Common myeloid progenitor, CD34-positive (primary cell): ENCODE results near the gene TSPYL4.
A peak's percentile ranks its signal among the peaks of the same experiment; 100 is the strongest.
"Not testable (repeated sequence)": the region's sequence is repeated elsewhere in the genome, so short reads cannot be mapped to it uniquely, and the experiment has no call there.

ENCODE experiments used
- CTCF ChIA-PET: fragments of 350-600 bp; sonication (Branson Sonifier 250); formaldehyde crosslinking; loops from one replicate; lab custom pipeline; 2021; ENCODE audit warnings: antibody characterized with exemption; lab: Charles Lee
- POLR2A ChIA-PET: fragments of 350-600 bp; sonication (Branson Sonifier 250); formaldehyde crosslinking; loops from one replicate; lab custom pipeline; 2021; ENCODE audit warnings: antibody characterized with exemption; lab: Charles Lee
- DNase-seq, 3 donors: peaks; one replicate each; pipeline versions ENCODE4 v3.0.0 to v3.0.0-alpha.2; 2013
- H3K27ac ChIP-seq, 2 experiments: 1 replicate in 1 of 2; 2 replicates in 1 of 2; pipeline ENCODE4 v1.7.0; 2013; ENCODE audit warnings: inconsistent platforms in 2 of 2, low read length in 2 of 2, mild to moderate bottlenecking in 2 of 2, low read depth in 1 of 2, moderate library complexity in 1 of 2; ENCODE audit not compliant: severe bottlenecking in 2 of 2, insufficient read depth in 1 of 2, poor library complexity in 1 of 2
- H3K27me3 ChIP-seq, 5 experiments: replicated peaks in 2 of 5; 1 replicate in 3 of 5; 2 replicates in 2 of 5; pipeline versions ENCODE4 v1.6.1 to v1.7.0; 2013; ENCODE audit warnings: low read length in 4 of 5, mild to moderate bottlenecking in 2 of 5, moderate library complexity in 2 of 5, inconsistent platforms in 1 of 5; ENCODE audit not compliant: insufficient read depth in 5 of 5, control insufficient read depth in 4 of 5
- H3K36me3 ChIP-seq, 4 experiments: 1 replicate in 2 of 4; 2 replicates in 2 of 4; pipeline versions ENCODE4 v1.6.1 to v1.7.0; 2013; ENCODE audit warnings: low read length in 3 of 4, control low read depth in 1 of 4, mild to moderate bottlenecking in 1 of 4; ENCODE audit not compliant: control insufficient read depth in 4 of 4, insufficient read depth in 4 of 4
- H3K4me1 ChIP-seq, 4 experiments: 1 replicate in 3 of 4; 2 replicates in 1 of 4; pipeline versions ENCODE4 v1.6.1 to v1.7.1; 2013; ENCODE audit warnings: low read length in 3 of 4, mild to moderate bottlenecking in 3 of 4, control low read depth in 1 of 4, inconsistent platforms in 1 of 4, moderate library complexity in 1 of 4; ENCODE audit not compliant: control insufficient read depth in 4 of 4, insufficient read depth in 4 of 4; ENCODE audit errors: control extremely low read depth in 1 of 4
- H3K4me3 ChIP-seq, 7 experiments: 1 replicate in 4 of 7; 2 replicates in 3 of 7; pipeline versions ENCODE4 v1.5.1 to v1.7.0; 2013; ENCODE audit warnings: mild to moderate bottlenecking in 7 of 7, low read length in 6 of 7, moderate library complexity in 6 of 7, inconsistent platforms in 2 of 7, low read depth in 2 of 7, control low read depth in 1 of 7; ENCODE audit not compliant: insufficient read depth in 4 of 7, control insufficient read depth in 1 of 7; ENCODE audit errors: extremely low read depth in 1 of 7
- H3K9me3 ChIP-seq, 5 experiments: 1 replicate in 4 of 5; 2 replicates in 1 of 5; pipeline versions ENCODE4 v1.6.1 to v1.7.1; 2013; ENCODE audit warnings: low read length in 4 of 5, mild to moderate bottlenecking in 2 of 5, inconsistent platforms in 1 of 5, low read depth in 1 of 5, moderate library complexity in 1 of 5; ENCODE audit not compliant: control insufficient read depth in 4 of 5, insufficient read depth in 2 of 5; ENCODE audit errors: control extremely low read depth in 1 of 5
- WGBS: methylation state at CpG from one replicate; pipeline ENCODE4 v1.1.5; 2013; ENCODE audit not compliant: insufficient coverage; 5-methylcytosine and 5-hydroxymethylcytosine counted together

The TSPYL4 gene

DNA sequence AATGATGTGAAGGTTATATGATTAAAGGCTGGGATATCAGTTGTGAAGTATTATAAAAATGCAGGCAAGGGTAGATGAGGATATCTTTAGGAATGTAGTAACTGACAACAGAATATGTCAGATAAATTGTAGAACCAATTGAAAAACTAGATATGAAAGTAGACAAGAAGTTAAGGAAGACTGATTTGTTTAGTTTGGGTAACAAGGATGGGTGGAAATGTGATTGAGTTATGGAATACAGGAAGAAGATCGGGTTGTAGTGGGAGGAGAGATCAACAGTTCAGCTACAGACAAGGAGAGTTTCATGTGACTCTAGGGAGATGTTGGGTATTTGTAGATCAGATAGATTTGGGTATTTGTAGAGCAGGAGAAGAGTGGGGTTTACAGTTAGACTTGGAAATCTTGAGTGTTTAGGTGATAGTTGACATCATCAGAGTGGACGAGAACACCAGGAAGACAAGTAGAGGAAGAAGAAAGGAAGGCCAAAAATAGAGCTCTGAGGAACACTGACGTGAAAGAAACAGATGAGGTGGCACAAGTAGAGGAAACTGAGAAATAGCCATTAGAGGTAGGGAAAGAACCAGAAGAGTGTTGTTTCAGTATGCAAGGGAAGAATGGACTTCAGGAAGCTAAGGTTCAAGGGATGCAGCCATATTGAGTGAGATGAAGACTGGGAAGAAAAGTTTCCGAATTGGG lies 38.0 kb upstream of the TSPYL4 start:
- WGBS: 65% methylated on average over 4 of the region's 4 CpGs
- no peaks in the 10 kb centered on the region for H3K9me3 ChIP-seq
- H3K36me3 ChIP-seq: no peaks in the 10 kb centered on the region
- no peaks in the 10 kb centered on the region for H3K27me3 ChIP-seq
- no peaks in the 10 kb centered on the region for H3K4me1 ChIP-seq
- no peak for DNase-seq
- no peak overlapping the region for H3K27ac ChIP-seq
- H3K4me3 ChIP-seq: no peak overlapping the region
- ChIA-PET CTCF (interaction anchor here (1.2 to 6.1 kb wide), 2 partner anchors 9 to 23 kb away, joined by 3 to 46 read pairs; no protein-coding TSS in a partner anchor), POLR2A (no interaction called here)

DNA sequence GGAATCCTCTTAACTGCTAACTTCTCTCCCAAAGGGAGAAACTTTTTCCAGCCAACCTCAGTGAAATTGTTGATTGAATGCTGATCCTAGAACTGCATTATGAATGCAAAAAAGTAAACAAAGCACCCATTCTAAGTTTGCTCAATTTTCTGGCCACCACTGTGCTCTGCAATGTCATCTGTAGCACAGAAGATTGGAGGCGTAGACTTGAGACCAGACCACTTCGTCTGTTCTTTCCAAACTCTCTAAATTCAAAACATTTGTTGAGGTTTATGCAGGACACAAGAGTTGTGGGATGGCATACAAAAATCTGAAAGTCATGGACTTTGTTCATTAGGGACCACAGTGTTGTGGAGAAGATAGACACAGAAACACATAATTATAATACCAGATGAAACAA lies 36.9 kb upstream of the TSPYL4 start:
- H3K27me3 ChIP-seq: no peaks in the 10 kb centered on the region
- H3K9me3 ChIP-seq: no peaks in the 10 kb centered on the region
- no peak overlapping the region for H3K27ac ChIP-seq
- ChIA-PET POLR2A (no interaction called here), CTCF (interaction anchor here (1.4 to 6.1 kb wide), 3 partner anchors 21 to 272 kb away, joined by 4 to 46 read pairs (median 4); no protein-coding TSS in a partner anchor)
- no peak for DNase-seq
- 100% methylated on average over 1 of the region's 2 CpGs for WGBS
- no peaks in the 10 kb centered on the region for H3K36me3 ChIP-seq
- H3K4me1 ChIP-seq: no peaks in the 10 kb centered on the region
- no peak overlapping the region for H3K4me3 ChIP-seq

GRCh38 chr6:116289876-116290275 lies 36.0 kb upstream of the TSPYL4 start:
- DNase-seq: no peak
- H3K4me1 ChIP-seq: no peaks in the 10 kb centered on the region
- H3K4me3 ChIP-seq: no peak overlapping the region
- H3K27me3 ChIP-seq: no peaks in the 10 kb centered on the region
- H3K9me3 ChIP-seq: no peaks in the 10 kb centered on the region
- WGBS: no CpG with 5 or more reads among the region's 2 CpGs
- ChIA-PET CTCF (interaction anchor here (0.9 to 6.1 kb wide), 8 partner anchors 10 to 273 kb away, joined by 3 to 46 read pairs (median 4); no protein-coding TSS in a partner anchor), POLR2A (no interaction called here)
- H3K27ac ChIP-seq: no peak overlapping the region
- no peaks in the 10 kb centered on the region for H3K36me3 ChIP-seq

- ChIA-PET CTCF (interaction anchor here (0.7 to 6.1 kb wide), 49 partner anchors 8 to 374 kb away, joined by 3 to 46 read pairs (median 4); partner anchors contain the start of genes CALHM6, RWDD1 and TSPYL1), POLR2A (no interaction called here)
- H3K4me1 ChIP-seq: peaks cover 0 to 5% (median 0%) of the 10 kb centered on the region in 4 experiments
- no peaks in the 10 kb centered on the region for H3K9me3 ChIP-seq
- H3K27ac ChIP-seq: no peak overlapping the region
- WGBS: no CpG with 5 or more reads among the region's 2 CpGs
- DNase-seq: peak; percentile 52 to 65 (median 59)
- no peaks in the 10 kb centered on the region for H3K27me3 ChIP-seq
- H3K4me3 ChIP-seq: no peak overlapping the region
- H3K36me3 ChIP-seq: no peaks in the 10 kb centered on the region
Measured at GRCh38 chr6:116287689-116288282, 33.9 kb upstream of the TSPYL4 start.

DNA sequence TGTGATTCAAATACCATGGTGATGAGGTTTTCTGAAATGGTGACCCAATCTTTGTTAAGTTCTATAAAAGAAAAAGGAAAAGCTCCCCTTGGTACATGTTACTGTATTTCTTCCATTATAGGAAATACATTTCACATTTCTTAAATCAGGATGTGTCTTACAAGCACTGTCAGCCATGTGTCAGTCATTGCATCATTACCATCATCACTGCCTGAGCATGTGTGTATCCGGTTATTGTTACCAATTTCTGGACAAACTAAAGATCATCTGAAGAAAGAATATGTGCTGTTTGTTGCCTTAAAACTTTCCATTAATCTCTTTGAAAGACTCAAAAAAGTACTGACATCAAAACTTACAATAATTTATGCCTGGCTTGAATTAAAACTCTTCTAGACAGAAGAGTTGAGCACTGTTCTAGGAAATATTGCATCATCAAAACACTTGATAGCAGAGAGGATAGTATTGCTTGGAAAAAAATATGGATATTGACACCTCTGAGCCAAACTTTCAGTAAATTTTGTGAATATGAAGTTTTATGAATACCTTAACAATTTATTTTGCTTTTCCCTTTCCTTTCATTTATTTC lies 33.0 kb upstream of the TSPYL4 start:
- H3K4me1 ChIP-seq: peaks cover 0 to 5% (median 0%) of the 10 kb centered on the region in 4 experiments
- POLR2A ChIA-PET: no interaction called here

DNA sequence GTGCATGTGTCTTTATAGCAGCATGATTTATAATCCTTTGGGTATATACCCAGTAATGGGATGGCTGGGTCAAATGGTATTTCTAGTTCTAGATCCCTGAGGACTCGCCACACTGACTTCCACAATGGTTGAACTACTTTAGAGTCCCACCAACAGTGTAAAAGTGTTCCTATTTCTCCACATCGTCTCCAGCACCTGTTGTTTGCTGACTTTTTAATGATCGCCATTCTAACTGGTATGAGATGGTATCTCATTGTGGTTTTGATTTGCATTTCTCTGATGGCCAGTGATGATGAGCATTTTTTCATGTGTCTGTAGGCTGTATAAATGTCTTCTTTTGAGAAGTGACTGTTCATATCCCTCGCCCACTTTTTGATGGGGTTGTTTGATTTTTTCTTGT lies 31.1 kb upstream of the TSPYL4 start:
- H3K27ac ChIP-seq, H3K36me3 ChIP-seq, POLR2A ChIA-PET, H3K9me3 ChIP-seq, H3K4me3 ChIP-seq, DNase-seq, H3K27me3 ChIP-seq: not testable (repeated sequence)
- CTCF ChIA-PET: interaction anchor here (2.3 kb wide), 1 partner anchor 16 kb away, joined by 7 read pairs; no protein-coding TSS in a partner anchor
- WGBS: no CpG with 5 or more reads among the region's 4 CpGs
- peaks cover 9 to 21% (median 11%) of the 10 kb centered on the region in 4 experiments for H3K4me1 ChIP-seq

More for the DNA sequence above, 33.0 kb upstream of the TSPYL4 start:
- WGBS: no CpG with 5 or more reads among the region's 1 CpG
- Histone ChIP-seq H3K4me3 (no peak overlapping the region), H3K9me3 (no peaks in the 10 kb centered on the region), H3K36me3 (no peaks in the 10 kb centered on the region), H3K27ac (no peak overlapping the region), H3K27me3 (no peaks in the 10 kb centered on the region)
- no peak for DNase-seq
- CTCF ChIA-PET: interaction anchor here (1.0 to 6.1 kb wide), 28 partner anchors 10 to 358 kb away, joined by 3 to 46 read pairs (median 6); partner anchors contain the start of gene CALHM6
